Measurements from ENCODE around the gene FDX2. TPM values are rescaled to one million over a fixed set of nuclear protein-coding genes. Genes with fewer than 3 reads are reported as not detected.

Gene FDX2
- total and polyA plus RNA-seq, 2 donors (not counting 3 experiments of a cell fraction or from before 2014, with no cell fraction given) = 20.5 to 59.8 TPM

GRCh38 chr19:10295847-10296591, 19.8 kb downstream of the FDX2 start:
- Histone ChIP-seq H4K20me1 (replicated peaks; ENCODE audit: control insufficient read depth, extremely low read depth, insufficient read depth, low read length) (no peaks in the 10 kb centered on the region), H3K27ac (ENCODE audit: insufficient read depth, low read depth, low read length) (no peak overlapping the region), H3K9me1 (replicated peaks; ENCODE audit: control insufficient read depth, extremely low read depth, insufficient read depth, low read length) (no peaks in the 10 kb centered on the region), H3K4me1 (ENCODE audit: control insufficient read depth, extremely low read depth, insufficient read depth, low read length) (peaks cover 8% of the 10 kb centered on the region), H3K9me3 (replicated peaks; ENCODE audit: control insufficient read depth, insufficient read depth, low read length) (no peaks in the 10 kb centered on the region), H3K27me3 (ENCODE audit: control insufficient read depth in 2 of 2, insufficient read depth in 2 of 2, low read length in 2 of 2) (peaks cover 42 to 52% of the 10 kb centered on the region in 2 experiments), H3K36me3 (ENCODE audit: control insufficient read depth in 2 of 2, extremely low read depth in 1 of 2, insufficient read depth in 2 of 2, low read length in 2 of 2) (no peaks in the 10 kb centered on the region), H3K79me2 (ENCODE audit: control insufficient read depth, insufficient read depth, low read length) (no peaks in the 10 kb centered on the region), H3K4me2 (ENCODE audit: insufficient read depth, low read length) (no peak overlapping the region), H3K9ac (replicated peaks; ENCODE audit: extremely low read depth, insufficient read depth, low read length) (no peak overlapping the region), H2AFZ (ENCODE audit: low read depth, low read length) (no peak overlapping the region), H3K4me3 (replicated peaks in 1 of 3; ENCODE audit: insufficient read depth in 1 of 3, low read depth in 1 of 3, low read length in 3 of 3) (no peak overlapping the region)
- TF ChIP-seq POLR2AphosphoS5 (IDR thresholded peaks at IDR 0.05; ENCODE audit: insufficient read depth, low read depth, low read length) (no peak), MAX (IDR thresholded peaks at IDR 0.05; ENCODE audit: insufficient read depth, insufficient read length) (no peak), FOS (IDR thresholded peaks at IDR 0.05; ENCODE audit: borderline replicate concordance, insufficient read depth, low read length) (no peak), CTCF (IDR thresholded peaks at IDR 0.05; ENCODE audit: extremely low read depth in 1 of 2, insufficient read depth in 1 of 2, low read depth in 1 of 2, low read length in 2 of 2) (no peak), EZH2 (IDR thresholded peaks at IDR 0.05; ENCODE audit: borderline replicate concordance, low read depth, low read length, severe bottlenecking) (no peak), MYC (IDR thresholded peaks at IDR 0.05; ENCODE audit: low read depth, low read length) (no peak)
- FAIRE-seq (no peak), DNase-seq (ENCODE audit: low read depth, low spot score) (no peak)
- POLR2A ChIA-PET = no interaction called here
- BruUV-seq (replicated peaks) = no TSS peak
- CTCF ChIA-PET = interaction anchor here (1.2 kb wide), 2 partner anchors 25 to 37 kb away, joined by 3 to 4 read pairs; partner anchors contain the start of gene ICAM1
- dilution Hi-C loops (cut with MboI; ENCODE audit: extremely low pct_ligation_motif_present, low sequenced_read_pairs) (no loop called here), intact Hi-C loops (cut with micrococcal nuclease) (no loop called here)
